Right lobe of liver (tissue), 4 donors: ENCODE data around the gene FUT1.

ENCODE experiments used
- POLR2A ChIP-seq: fragments of 450-650 bp; IDR thresholded peaks from one replicate; pipeline ENCODE4 v1.6.1; 2017; ENCODE audit warnings: antibody characterized with exemption, mild to moderate bottlenecking
- TF ChIP-seq, protein P1 (sequence below), 4 donors: fragments of 200-600 bp in 3 of 4; fragments of 450-650 bp in 1 of 4; IDR thresholded peaks; one replicate each; pipeline versions ENCODE4 v1.5.1 to v1.8.0; 2016 to 2022; ENCODE audit warnings: antibody characterized with exemption in 4 of 4, mild to moderate bottlenecking in 2 of 4
- donor health status: DM: no; HTN: no; CAD: no.
- donor health status: DM: no; HTN: no; CAD: no.
- donor health status: DM: no; HTN: yes; CAD: no.

DNA sequence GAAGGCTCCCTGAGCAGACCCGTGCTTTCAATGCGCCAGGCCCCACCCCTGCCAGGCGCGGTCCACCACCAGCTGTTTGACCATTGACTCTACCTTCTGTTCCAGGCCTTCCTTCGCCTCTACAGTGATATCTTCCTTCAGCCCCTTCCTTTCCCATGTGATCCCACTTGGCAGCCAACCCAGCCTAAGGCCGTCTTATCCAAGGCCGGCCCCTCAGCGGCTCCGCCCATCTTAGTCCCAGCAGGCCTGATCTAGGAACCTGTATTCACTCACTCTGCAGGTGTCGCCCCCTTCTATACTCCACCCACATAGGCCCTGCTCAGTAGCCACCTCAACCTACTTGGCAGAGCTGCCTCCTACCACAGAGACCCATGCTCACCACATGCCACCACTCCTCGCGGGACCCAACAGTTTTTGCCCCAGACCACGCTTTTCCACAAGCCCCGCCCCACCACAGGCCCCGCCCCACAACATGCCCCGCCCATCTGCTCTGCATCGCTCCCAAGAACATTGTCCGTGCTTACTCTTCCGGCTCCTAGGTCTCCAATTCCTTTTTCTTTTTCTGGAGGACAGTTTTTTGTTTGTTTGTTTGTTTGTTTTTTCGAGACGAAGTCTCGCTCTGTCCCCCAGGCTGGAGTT is 15.0 kb downstream of the FUT1 start:
- TF ChIP-seq, protein P1, sequence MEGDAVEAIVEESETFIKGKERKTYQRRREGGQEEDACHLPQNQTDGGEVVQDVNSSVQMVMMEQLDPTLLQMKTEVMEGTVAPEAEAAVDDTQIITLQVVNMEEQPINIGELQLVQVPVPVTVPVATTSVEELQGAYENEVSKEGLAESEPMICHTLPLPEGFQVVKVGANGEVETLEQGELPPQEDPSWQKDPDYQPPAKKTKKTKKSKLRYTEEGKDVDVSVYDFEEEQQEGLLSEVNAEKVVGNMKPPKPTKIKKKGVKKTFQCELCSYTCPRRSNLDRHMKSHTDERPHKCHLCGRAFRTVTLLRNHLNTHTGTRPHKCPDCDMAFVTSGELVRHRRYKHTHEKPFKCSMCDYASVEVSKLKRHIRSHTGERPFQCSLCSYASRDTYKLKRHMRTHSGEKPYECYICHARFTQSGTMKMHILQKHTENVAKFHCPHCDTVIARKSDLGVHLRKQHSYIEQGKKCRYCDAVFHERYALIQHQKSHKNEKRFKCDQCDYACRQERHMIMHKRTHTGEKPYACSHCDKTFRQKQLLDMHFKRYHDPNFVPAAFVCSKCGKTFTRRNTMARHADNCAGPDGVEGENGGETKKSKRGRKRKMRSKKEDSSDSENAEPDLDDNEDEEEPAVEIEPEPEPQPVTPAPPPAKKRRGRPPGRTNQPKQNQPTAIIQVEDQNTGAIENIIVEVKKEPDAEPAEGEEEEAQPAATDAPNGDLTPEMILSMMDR (IDR thresholded peaks at IDR 0.05): no peak
- TF ChIP-seq POLR2A: no peak
